ENCODE measurements around the gene SMG7.

The SMG7 gene

GRCh38 chr1:183515002-183515689 is 42.8 kb downstream of the SMG7 start:
- DNase-seq (ENCODE audit: low spot score): no peak

DNA sequence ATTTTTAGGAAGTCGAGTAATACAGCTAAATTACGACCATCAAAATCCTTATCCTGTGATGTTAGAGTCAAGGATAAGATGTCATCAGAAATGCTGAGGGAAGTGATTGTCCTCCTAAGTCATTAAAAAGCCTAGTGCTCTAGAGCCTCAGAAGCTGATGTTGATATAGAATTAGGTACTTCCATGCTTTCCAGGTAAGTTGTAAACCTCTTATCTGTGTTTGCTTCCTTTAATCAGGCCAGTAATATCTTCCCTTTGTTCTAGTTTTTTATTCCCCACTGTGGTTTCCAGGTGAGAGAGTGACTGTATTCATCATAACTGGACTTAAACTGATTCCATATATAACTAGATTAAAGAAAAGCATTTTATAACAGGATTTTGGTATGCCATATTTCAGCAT is 44.4 kb downstream of the SMG7 start:
- peak; percentile 40 for DNase-seq (ENCODE audit: low spot score)

DNA sequence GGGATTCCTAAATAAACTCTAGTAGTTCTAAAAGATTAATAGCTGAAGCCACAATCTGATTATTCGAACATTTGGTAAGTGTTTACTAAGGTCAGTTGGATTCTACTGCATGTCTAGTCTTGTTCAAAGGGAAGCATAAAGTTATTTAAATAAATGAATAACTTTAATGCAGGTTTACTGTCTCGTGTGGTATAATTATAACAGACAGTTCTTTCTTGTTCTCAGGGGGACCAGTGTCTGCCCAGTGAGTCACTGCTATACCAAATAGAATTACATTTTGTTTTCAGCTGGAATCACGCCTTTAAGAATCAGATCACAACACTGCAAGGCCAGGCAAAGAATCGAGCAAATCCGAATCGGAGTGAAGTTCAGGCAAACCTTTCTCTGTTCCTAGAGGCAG is 45.1 kb downstream of the SMG7 start:
- peak; percentile 59 for DNase-seq (ENCODE audit: low spot score)

DNA sequence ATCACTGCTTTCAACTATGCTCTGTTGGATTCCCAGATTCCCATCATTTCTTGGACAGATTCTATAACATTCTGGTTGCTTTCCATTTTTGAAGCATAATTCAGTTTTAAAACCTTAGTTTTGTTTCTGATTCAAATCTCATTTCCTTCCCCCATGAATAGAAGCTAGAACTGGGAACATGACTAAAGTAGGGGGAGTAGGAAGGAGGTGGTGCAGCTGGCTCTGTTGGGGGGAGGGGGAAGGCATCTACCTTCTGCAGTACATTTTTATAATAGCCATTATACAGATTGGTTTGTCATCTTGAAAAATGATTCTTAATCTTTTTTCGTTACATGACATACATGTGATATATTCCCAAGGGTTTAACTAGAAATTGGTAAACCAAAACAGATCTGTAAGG is 48.1 kb downstream of the SMG7 start:
- DNase-seq (ENCODE audit: low spot score): no peak

GRCh38 chr1:183522104-183522503 is 49.8 kb downstream of the SMG7 start:
- DNase-seq (ENCODE audit: low spot score): no peak

DNA sequence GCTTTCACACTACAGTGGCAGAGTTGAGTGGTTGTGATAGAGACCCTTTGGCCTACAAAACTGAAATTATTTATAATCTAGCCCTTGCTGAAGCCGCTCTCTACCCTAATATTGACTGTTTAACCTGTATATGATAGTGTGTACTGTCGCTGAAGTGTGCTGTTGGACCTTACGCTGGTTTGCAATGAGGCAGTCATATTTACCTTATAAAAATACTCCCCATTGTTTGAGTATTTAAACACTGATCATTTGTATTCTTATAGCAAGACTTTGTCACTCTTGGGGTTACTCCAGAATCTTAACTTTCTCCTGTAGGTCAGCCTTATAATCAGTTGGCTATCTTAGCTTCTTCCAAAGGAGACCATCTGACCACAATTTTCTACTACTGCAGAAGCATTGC is 56.3 kb downstream of the SMG7 start:
- DNase-seq (ENCODE audit: low spot score): no peak

DNA sequence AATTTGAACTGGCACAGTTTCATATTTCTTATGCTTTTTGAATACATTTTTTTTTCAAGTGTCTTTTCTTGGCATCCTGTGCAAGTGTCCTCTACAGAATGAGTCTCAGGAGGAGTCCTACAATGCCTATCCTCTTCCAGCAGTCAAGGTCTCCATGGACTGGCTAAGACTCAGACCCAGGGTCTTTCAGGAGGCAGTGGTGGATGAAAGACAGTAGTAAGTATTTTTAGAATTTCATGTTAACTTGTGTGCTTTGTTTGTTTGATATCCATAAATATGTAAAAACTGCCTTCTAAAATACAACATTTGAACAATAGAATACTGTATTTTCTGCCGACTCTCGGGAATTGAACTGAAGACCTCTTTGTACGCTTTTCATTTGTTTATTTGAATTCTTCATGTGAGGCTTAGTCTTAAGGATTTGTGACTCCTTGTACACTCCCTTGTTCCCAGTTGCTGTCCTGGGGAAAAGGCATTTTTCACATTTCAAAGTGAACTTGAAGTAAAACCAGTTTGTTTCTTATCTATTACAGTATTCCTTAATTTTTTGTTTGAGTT is 61.4 kb downstream of the SMG7 start:
- DNase-seq (ENCODE audit: low spot score): no peak

DNA sequence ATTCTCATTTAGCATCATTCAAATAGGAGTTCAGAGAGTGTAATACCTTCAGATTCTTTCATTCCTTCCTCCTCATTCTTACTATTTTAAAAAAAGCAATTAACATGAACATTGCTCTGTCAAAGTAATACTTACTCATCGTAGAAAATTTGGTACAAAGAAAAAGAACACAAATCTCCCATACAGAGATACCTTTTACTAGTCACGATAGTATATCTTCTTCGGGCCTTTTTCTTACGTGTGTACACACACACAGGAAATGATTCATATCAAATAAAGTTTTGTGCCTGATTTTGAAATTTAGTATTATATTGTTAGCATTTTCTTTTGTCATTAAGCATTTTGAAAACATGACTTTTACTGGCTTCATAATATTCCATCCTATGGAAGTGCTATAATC is 65.1 kb downstream of the SMG7 start:
- DNase-seq (ENCODE audit: low spot score): no peak

DNA sequence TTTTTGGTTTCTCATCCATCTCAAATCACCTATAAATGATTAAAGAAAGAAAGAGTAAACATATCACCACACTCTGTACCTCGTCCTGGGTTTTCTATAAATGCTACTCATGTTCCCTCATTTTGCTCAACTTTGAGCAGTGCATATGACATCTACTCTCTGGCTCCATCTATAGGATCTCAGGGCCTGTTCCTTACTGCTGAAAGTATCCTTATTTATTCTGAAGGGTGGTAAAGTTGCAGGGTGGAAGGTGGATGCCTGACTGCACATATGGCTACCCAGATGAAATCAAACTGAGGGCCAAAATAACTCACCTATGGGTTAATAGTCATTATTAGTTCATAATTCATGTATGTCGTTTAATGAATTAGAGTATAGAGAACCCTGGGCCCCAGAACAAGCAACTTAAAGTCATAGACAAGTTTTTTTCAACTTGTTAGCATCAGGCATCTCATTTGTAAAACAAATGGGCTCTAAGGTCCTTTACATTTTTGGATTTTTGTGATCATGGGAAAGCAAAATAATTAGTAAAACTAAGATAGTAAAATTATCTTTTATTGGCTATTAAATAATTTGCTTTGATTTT is 71.4 kb downstream of the SMG7 start:
- peak; percentile 60 for DNase-seq (ENCODE audit: low spot score)

DNA sequence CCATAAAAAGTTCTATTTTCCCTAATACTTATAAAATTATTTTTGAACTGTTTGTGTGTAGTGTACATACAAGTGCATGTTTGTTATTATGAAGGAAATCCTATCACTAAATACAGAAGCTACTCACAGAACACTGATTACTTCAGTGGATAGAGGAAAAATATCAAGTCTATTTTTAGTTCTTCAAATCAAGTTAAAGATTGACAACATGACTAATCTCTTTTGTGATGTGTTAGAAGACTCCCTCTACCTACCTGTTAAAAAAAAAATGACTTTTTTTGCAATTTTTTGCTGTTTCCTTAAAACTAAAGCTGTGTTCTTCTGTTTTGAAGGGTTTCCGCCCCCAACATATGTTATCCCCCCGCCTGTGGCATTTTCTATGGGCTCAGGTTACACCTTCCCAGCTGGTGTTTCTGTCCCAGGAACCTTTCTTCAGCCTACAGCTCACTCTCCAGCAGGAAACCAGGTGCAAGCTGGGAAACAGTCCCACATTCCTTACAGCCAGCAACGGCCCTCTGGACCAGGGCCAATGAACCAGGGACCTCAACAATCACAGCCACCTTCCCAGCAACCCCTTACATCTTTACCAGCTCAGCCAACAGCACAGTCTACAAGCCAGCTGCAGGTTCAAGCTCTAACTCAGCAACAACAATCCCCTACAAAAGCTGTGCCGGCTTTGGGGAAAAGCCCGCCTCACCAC is 72.4 kb downstream of the SMG7 start:
- DNase-seq (ENCODE audit: low spot score): no peak

- no peak for DNase-seq (ENCODE audit: low spot score)
Measured at GRCh38 chr1:183546427-183546826, 74.1 kb downstream of the SMG7 start.

GRCh38 chr1:183548116-183548515 is 75.8 kb downstream of the SMG7 start:
- no peak for DNase-seq (ENCODE audit: low spot score)

DNA sequence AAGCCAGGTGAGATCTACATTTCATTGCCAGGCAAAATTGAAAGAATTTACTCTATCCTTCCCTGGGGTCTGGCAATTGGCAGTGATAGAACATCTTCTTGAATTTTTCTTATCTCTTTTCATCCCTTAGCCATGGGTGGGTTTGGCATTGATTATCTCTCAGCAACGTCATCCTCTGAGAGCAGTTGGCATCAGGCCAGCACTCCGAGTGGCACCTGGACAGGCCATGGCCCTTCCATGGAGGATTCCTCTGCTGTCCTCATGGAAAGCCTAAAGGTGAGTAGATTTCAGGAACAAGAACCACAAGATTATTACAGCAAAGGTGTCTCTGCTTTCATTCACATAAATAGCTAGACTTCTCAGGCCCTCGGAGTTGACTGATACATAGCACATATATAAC is 78.6 kb downstream of the SMG7 start:
- DNase-seq (ENCODE audit: low spot score): no peak

DNA sequence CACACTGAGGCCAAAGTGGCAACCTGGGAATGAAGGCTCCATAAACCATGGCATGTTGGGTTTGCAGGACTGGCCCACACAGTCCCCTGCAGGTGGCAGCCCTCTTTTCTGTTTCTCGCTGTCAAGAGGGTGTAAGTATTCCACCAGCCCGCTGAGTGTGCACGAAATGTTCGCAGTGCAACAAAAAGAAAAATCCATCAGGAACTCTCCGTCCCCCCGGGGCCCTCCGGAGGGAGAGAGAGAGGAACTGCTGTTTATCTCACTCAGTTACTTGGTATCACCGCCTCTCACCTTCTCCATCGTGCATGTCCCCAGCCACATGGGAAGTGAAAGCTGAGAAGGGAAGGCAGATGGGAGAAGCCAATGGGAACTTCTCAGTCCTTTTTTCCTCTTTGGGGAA is 79.6 kb downstream of the SMG7 start:
- DNase-seq (ENCODE audit: low spot score): no peak

- DNase-seq (ENCODE audit: low spot score): no peak
Measured at GRCh38 chr1:183552441-183552840, 80.1 kb downstream of the SMG7 start.

DNA sequence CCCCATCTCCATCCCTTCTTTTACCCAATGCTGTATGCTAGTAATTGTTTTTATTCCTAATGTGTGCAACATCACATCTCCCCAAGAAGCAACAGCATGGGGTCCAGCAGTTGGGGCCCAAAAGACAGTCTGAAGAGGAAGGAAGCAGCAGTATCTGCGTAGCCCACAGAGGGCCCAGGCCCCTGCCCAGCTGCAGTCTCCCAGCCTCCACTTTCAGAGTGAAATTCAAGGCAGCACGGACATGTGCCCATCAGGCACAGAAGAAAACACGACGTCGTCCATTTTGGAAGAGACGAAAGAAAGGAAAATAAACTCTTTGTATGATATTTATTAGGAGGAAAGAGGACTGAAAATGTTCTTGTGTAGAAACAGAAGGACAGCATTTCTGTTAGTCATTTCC is 80.6 kb downstream of the SMG7 start:
- no peak for DNase-seq (ENCODE audit: low spot score)

DNA sequence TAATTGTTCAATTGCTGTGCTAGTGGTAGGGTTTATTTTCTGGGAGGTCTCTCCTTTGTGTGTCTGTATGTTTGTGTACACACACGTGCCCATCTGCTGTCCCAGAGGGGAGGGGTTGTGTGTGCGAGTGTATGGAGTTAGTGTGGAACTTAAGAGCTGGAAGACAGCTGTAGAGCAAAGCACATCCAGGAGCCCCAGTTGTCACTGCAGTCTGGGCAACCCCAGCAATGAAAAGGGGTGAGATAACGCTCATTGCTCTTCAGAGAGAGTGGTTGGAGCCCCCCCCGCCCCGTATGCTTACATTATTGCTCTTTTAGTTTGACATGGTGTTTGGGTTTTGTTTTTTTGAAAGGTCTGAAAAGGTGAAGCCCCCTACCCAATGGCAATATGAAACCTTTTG is 81.0 kb downstream of the SMG7 start:
- no peak for DNase-seq (ENCODE audit: low spot score)

- DNase-seq (ENCODE audit: low spot score): no peak
Measured at GRCh38 chr1:183553764-183554163, 81.5 kb downstream of the SMG7 start.

DNA sequence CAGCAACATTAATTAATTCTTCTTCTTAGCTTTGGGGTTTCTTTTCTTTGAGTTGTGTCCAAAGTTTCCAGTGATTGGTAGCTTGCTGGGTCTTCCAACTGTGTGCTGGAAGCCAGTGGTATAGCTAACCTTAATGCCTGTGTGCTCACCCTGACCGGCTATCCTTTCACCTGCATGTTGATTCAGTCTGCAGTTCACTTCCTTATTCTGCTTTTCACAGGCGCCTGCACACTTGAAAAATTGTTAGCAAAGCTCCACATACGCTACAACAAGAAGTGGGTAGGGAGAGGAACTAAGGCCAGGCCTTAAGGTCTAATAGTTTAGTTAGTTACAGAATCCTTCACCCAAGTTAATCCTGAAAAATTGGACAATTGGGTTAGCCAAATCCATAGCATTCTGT is 82.3 kb downstream of the SMG7 start:
- no peak for DNase-seq (ENCODE audit: low spot score)

DNA sequence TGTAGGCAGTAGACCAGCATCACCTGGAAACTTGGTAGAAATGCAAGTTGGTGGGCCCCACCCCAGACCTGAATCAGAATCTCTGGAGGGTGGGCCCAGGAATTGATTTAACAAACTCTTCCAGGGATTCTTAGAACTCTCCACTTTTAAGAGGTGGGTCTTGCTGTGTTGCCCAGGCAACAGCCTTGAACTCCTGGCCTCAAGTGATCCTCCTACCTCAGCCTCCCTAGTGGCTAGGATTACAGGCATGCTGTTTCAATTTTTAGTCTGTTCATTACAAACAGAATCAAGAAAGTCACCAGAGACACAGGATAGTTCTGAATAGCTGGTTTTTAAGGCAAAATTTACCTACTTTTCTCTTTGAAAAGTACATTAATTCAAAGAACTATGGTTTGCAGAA is 86.8 kb downstream of the SMG7 start:
- DNase-seq (ENCODE audit: low spot score): no peak

DNA sequence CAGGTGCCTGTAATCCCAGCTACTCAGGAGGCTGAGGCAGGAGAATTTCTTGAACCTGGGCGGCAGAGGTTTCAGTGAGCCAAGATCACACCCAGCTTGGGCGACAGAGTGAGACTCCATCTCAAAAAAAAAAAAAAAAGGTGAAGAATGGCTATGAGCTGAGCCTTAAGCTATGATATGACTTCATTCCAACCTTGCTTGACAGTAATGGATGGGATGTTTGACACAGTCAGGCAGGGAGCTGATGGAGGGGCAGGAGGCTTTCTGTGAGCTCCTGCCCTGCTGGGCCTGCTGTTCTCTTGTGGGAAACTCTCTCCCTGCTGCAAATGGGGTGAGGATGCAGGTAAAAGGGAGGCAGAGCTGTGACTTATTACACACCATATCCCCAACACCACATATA is 90.4 kb downstream of the SMG7 start:
- DNase-seq (ENCODE audit: low spot score): no peak

DNA sequence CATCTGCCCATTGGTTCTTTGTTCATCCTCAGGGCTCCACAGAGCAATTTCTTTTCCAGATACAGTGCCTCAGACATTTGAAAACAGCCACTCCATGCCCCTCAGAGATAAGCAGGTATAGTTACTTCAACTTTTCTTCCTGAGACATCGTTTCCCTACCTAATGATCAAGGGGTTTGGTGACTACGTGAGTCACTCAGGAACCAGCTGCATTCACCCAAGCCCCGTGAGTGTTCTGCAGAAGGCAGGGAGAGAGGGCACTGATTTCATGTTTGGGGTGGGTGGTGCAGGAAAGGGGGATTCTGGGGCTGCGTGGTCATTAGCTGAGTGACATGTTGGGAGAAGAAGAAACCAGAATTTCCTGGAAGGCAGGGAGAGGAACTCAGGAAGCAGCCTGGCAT is 93.0 kb downstream of the SMG7 start:
- no peak for DNase-seq (ENCODE audit: low spot score)

GRCh38 chr1:183566026-183566425 is 93.7 kb downstream of the SMG7 start:
- DNase-seq (ENCODE audit: low spot score): no peak

Measured in SW480 (cell line).